ENCODE measurements around the gene ZFHX3. TPM values are rescaled to one million over a fixed set of nuclear protein-coding genes. Genes with fewer than 3 reads are reported as not detected.

ZFHX3 gene
- total RNA-seq, 6 experiments from 2014 or later: 7.1 to 9.4 (median 7.7) TPM

DNA sequence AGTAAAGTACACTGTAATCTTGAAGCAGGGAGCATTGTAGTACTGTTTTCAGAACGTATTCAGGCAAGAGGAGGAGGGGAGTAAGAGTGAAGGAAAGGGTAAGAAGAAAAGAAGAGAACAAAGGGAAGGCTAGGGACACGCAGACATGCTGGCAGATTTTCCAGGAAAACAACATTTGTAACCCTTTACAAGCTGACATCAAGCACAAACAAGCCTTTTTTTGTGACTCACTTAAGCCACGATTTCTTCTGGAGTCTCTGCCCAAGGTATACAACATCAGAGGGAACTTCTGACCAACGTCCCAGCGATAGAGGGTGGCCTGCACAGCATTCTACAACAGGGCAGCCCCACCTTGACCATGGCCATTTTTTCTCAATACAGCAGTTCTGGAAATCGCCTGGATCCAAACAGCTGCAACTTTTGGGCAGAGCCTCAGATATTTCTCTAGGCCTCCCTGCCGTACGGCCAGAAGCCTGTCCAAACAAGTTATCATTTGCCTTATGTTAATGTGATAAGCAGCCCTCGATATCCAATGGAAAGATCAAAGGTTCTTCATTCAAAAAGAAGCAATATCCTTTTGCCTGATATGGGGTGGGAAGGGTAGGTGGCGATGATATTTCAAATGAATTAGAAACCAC, 247.3 kb downstream of the ZFHX3 start:
- Histone ChIP-seq H3K27ac (no peak overlapping the region), H3K36me3 (peaks cover 0 to 21% (median 6%) of the 10 kb centered on the region in 4 donors)
- TF ChIP-seq, protein P1, sequence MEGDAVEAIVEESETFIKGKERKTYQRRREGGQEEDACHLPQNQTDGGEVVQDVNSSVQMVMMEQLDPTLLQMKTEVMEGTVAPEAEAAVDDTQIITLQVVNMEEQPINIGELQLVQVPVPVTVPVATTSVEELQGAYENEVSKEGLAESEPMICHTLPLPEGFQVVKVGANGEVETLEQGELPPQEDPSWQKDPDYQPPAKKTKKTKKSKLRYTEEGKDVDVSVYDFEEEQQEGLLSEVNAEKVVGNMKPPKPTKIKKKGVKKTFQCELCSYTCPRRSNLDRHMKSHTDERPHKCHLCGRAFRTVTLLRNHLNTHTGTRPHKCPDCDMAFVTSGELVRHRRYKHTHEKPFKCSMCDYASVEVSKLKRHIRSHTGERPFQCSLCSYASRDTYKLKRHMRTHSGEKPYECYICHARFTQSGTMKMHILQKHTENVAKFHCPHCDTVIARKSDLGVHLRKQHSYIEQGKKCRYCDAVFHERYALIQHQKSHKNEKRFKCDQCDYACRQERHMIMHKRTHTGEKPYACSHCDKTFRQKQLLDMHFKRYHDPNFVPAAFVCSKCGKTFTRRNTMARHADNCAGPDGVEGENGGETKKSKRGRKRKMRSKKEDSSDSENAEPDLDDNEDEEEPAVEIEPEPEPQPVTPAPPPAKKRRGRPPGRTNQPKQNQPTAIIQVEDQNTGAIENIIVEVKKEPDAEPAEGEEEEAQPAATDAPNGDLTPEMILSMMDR (IDR thresholded peaks at IDR 0.05): no peak
- no peak for TF ChIP-seq POLR2A (IDR thresholded peaks at IDR 0.05)

GRCh38 chr16:72798264-72798663, 249.7 kb downstream of the ZFHX3 start:
- DNase-seq (no peak), ATAC-seq (no peak)
- TF ChIP-seq, protein P1 (IDR thresholded peaks at IDR 0.05): no peak
- no peak for TF ChIP-seq POLR2A (IDR thresholded peaks at IDR 0.05)
- Histone ChIP-seq H3K36me3 (peaks cover 0 to 27% (median 6%) of the 10 kb centered on the region in 4 donors), H3K4me1 (no peaks in the 10 kb centered on the region), H3K27ac (no peak overlapping the region), H3K9me3 (no peaks in the 10 kb centered on the region), H3K4me3 (no peak overlapping the region), H3K27me3 (no peaks in the 10 kb centered on the region)
- intact Hi-C loops (cut with DNase I): no loop called here
- 100% methylated on average over 3 of the region's 7 CpGs for WGBS (ENCODE audit: insufficient coverage, low coverage, low lambda C conversion rate, missing lambda C conversion rate)

More for the DNA sequence above, 247.3 kb downstream of the ZFHX3 start:
- Histone ChIP-seq H3K4me3 (no peak overlapping the region), H3K4me1 (no peaks in the 10 kb centered on the region), H3K27me3 (no peaks in the 10 kb centered on the region), H3K9me3 (no peaks in the 10 kb centered on the region)
- ATAC-seq (no peak), DNase-seq (no peak)
- 72% methylated on average over 6 of the region's 10 CpGs for WGBS (ENCODE audit: insufficient coverage, low coverage, low lambda C conversion rate, missing lambda C conversion rate)
- intact Hi-C loops (cut with DNase I): no loop called here

DNA sequence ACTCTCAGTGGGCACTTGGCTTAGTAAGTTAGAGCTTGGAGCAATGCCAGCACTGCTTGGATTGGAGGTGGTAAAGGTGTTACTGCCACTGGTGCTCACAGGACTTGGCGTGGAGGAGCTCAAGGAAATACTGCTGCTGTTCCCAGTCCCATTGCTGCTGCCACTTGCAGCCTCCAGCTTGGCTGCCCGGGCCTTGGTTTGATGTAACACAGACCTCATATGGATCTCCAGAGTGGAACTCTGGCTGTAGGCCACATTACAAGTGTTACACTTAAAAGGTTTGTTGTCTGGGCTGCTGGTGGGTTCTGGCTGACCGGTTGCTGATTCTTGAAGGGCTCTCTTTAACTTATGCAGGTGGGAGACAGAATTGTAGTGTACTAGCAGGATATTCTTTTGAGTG, 250.3 kb downstream of the ZFHX3 start:
- ATAC-seq (no peak), DNase-seq (no peak)
- H3K27me3 ChIP-seq: no peaks in the 10 kb centered on the region
- no peaks in the 10 kb centered on the region for H3K4me1 ChIP-seq
- no peak overlapping the region for H3K27ac ChIP-seq
- no peak for TF ChIP-seq POLR2A (IDR thresholded peaks at IDR 0.05)
- TF ChIP-seq, protein P1 (IDR thresholded peaks at IDR 0.05): no peak
- peaks cover 0 to 27% (median 6%) of the 10 kb centered on the region in 4 donors for H3K36me3 ChIP-seq
- no peaks in the 10 kb centered on the region for H3K9me3 ChIP-seq
- WGBS (ENCODE audit: insufficient coverage, low coverage, low lambda C conversion rate, missing lambda C conversion rate): no CpG with 5 or more reads among the region's 3 CpGs
- intact Hi-C loops (cut with DNase I): no loop called here
- H3K4me3 ChIP-seq: no peak overlapping the region

DNA sequence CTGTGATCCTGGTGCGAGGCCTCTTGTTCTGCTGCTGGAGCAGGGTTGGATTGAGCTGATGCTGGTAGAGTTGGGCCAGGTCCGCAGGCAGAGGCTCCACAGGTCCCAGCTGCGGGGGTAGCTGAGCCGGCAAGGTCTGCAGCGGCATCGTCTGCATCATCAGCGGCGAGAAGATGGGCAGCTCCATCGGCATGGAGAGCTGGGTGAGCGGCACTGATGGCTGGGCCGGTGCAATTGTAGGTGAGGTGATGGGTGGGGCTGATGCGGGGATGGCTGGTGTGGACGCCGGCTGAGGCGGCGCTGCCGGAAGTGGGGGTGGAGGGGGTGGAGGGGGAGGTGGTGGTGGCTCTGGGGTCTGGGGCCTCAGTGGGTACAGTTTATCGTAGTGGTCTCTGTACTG, 251.7 kb downstream of the ZFHX3 start:
- TF ChIP-seq, protein P1 (IDR thresholded peaks at IDR 0.05): no peak
- TF ChIP-seq POLR2A (IDR thresholded peaks at IDR 0.05): no peak
- Histone ChIP-seq H3K4me3 (no peak overlapping the region), H3K36me3 (peaks cover 0 to 27% (median 6%) of the 10 kb centered on the region in 4 donors), H3K27me3 (no peaks in the 10 kb centered on the region), H3K4me1 (no peaks in the 10 kb centered on the region), H3K9me3 (no peaks in the 10 kb centered on the region), H3K27ac (no peak overlapping the region)
- ATAC-seq: no peak
- DNase-seq: no peak
- WGBS (ENCODE audit: insufficient coverage, low coverage, low lambda C conversion rate, missing lambda C conversion rate): 96% methylated on average over 10 of the region's 18 CpGs
- intact Hi-C loops (cut with DNase I): no loop called here

All from right lobe of liver (tissue), 6 donors.